Measurements from ENCODE around the gene MFAP5.

GRCh38 chr12:8689681-8690080 is 27.1 kb upstream of the MFAP5 start:
- TF ChIP-seq CTCF (IDR thresholded peaks at IDR 0.05) = no peak
- no peak for TF ChIP-seq POLR2A (IDR thresholded peaks at IDR 0.05)

All from esophagus squamous epithelium (tissue), 4 donors.